ENCODE data around the gene GPR89A.
"Not testable (repeated sequence)": the region's sequence is repeated elsewhere in the genome, so short reads cannot be mapped to it uniquely, and the experiment has no call there.

Gene GPR89A

DNA sequence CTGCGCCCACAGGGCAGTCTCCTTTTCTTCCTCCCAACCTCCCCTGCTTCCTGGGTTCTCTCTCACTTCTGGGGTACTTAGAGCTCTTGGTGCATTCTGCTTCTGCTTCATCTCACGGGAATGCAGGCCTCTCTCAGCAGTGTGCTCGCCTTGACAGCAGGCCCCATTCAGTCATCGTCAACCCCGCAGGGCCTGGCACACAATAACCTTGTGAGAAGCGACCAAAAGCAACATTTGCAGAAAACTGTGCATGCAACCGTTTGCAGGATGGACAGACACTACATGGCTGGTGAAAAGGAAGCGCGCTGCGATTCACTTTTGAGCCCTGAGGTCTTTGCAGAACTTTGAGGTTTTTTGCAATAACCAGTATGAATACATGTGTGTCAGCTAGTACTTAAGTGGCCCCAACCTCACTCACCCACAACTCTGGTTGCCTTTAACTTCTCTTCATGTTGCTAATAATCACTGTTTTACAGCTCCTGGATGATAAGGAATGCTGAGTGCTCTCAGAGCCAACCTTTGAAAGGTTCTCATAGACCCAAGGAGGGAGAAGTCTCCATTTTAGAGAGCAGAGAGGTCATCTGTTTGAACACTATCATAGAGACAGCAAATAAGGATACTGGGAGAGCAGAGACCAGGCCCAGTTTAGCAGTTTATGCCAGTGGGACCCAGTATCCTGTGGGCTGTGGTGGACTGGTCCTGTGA, 109.0 kb downstream of the GPR89A start:
- DNase-seq (ENCODE audit: low read depth in 2 of 3, low spot score in 1 of 3): no peak

DNA sequence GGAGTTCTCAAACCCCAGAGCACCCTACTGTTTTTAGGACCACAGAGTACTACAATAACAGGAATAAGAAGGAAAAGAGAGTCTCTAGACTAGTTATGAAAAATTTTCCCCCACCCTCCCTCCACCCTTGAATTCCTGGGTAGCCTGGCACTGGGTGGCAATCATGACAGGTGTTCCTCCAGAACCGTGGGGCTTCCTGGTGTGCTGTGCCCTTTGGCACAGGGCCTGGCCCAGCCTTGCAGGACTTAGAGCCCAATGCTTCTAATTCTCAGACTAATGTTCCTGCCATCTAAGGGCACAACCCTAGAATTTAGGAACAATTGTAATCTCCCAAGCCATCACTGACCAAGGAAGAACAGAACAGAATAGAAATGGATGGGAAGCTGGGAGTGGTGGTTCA, 110.0 kb downstream of the GPR89A start:
- no peak for DNase-seq (ENCODE audit: low read depth in 2 of 3, low spot score in 1 of 3)

DNA sequence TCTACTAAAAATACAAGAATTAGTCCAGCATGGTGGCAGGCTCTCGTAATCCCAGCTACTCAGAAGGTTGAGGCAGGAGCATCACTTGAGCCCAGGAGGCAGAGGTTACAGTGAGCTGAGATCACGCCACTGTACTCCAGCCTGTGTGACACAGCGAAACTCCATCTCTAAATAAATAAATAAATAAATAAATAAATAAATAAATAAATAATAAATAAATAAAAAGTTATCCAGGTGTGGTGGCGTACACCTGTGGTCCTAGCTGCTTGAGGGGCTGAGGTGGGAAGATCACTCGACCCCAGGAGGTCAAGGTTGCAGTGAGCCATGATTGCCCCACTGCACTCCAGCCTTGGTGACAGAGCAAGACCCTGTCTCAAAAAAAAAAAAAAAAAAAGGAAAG, 110.7 kb downstream of the GPR89A start:
- DNase-seq (ENCODE audit: low read depth in 2 of 3, low spot score in 1 of 3): not testable (repeated sequence)

DNA sequence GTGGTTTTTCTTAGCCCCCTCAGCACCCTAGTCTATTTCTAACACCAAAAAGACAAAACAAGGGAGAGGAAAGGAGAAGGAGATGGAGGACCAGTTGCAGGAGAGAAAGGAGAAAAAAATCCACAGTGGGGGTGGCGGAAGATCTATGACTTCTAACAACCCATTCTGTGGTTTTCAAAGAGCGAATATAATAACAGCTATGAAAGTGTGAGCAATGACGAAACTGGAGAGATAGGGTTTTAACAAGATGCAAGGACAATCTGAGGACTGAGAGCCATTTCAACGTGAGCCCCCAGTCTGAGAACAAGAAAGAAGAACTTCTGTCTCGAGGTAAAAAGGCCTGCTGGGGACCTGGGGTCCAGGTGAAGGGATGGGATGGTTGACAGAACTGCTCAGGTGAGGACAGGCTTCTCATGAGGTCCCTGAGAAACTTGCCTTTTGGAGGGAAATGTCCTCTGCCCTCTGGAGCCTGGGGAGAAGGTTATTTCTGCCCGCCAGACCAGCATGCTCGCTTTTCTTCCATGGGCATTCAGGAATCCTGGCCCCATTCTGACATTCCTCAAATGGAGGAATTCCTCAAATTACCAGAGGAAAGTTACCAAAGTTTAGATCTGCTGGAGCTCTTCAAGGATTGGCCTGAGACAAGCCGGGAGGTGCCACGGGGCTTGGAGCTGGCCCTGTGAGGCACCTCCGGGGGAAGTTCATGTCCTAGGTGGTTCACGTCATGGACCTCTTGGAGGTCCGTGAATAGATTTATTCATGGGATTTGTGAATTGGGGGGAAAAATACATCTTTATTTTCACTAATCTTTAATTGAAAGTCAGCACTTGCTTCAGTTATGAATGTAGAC, 111.7 kb downstream of the GPR89A start, which contains the start of gene CD160:
CD160 (plus strand) TSS at position 270 of the 850 bp plus-strand sequence. CDS start 8,829 bp downstream, outside the sequence.
- no peak for DNase-seq (ENCODE audit: low read depth in 2 of 3, low spot score in 1 of 3)
